Measurements from ENCODE around the gene PROM1. TPM values are rescaled to one million over a fixed set of nuclear protein-coding genes. Genes with fewer than 3 reads are reported as not detected.
A peak's percentile ranks its signal among the peaks of the same experiment; 100 is the strongest.

The PROM1 gene
- 3.5 TPM for total RNA-seq
- long read RNA-seq, partial matches to known transcripts, result 0 of 1 reads
- long read RNA-seq, other reads (novel, unspliced or antisense), result 1 of 1 reads

- intact Hi-C loops (cut with DNase I), result no loop called here
- DNase-seq (ENCODE audit: missing footprints) (no peak), ATAC-seq (peak; percentile 78)
Measured at GRCh38 chr4:16083241-16084191, at the start of gene PROM1. TSS of gene PROM1 (minus strand) at chr4:16084023. CDS start at chr4:16075906, 8,117 bp downstream.

- DNase-seq (ENCODE audit: missing footprints) (no peak), ATAC-seq (no peak)
- intact Hi-C loops (cut with DNase I), result no loop called here
Measured at GRCh38 chr4:16133406-16133805, 49.6 kb upstream of the PROM1 start.

- intact Hi-C loops (cut with DNase I), result no loop called here
- DNase-seq (ENCODE audit: missing footprints) (no peak), ATAC-seq (no peak)
Measured at GRCh38 chr4:16131293-16131692, 47.5 kb upstream of the PROM1 start.

- ATAC-seq, result peak; percentile 77
- DNase-seq (ENCODE audit: missing footprints), result no peak
- intact Hi-C loops (cut with DNase I), result no loop called here
Measured at GRCh38 chr4:16129336-16129735, 45.5 kb upstream of the PROM1 start.

GRCh38 chr4:16126714-16127113, 42.9 kb upstream of the PROM1 start:
- DNase-seq (ENCODE audit: missing footprints) (no peak), ATAC-seq (no peak)
- intact Hi-C loops (cut with DNase I), result no loop called here

- intact Hi-C loops (cut with DNase I), result no loop called here
- peak; percentile 49 for ATAC-seq
- DNase-seq (ENCODE audit: missing footprints), result no peak
Measured at GRCh38 chr4:16125571-16126445, 42.0 kb upstream of the PROM1 start.

- ATAC-seq, result no peak
- no peak for DNase-seq (ENCODE audit: missing footprints)
- intact Hi-C loops (cut with DNase I), result no loop called here
Measured at GRCh38 chr4:16124232-16124631, 40.4 kb upstream of the PROM1 start.

GRCh38 chr4:16123356-16124084, 39.7 kb upstream of the PROM1 start:
- intact Hi-C loops (cut with DNase I), result no loop called here
- ATAC-seq, result no peak
- DNase-seq (ENCODE audit: missing footprints), result no peak

GRCh38 chr4:16122784-16123183, 39.0 kb upstream of the PROM1 start:
- ATAC-seq (no peak), DNase-seq (ENCODE audit: missing footprints) (no peak)
- intact Hi-C loops (cut with DNase I), result no loop called here

GRCh38 chr4:16122308-16122711, 38.5 kb upstream of the PROM1 start:
- ATAC-seq (peak; percentile 35), DNase-seq (ENCODE audit: missing footprints) (no peak)
- intact Hi-C loops (cut with DNase I), result no loop called here

GRCh38 chr4:16120720-16121119, 36.9 kb upstream of the PROM1 start:
- DNase-seq (ENCODE audit: missing footprints) (no peak), ATAC-seq (no peak)
- intact Hi-C loops (cut with DNase I), result no loop called here

- DNase-seq (ENCODE audit: missing footprints), result no peak
- ATAC-seq, result no peak
- intact Hi-C loops (cut with DNase I), result no loop called here
Measured at GRCh38 chr4:16119981-16120380, 36.2 kb upstream of the PROM1 start.

GRCh38 chr4:16118090-16118489, 34.3 kb upstream of the PROM1 start:
- intact Hi-C loops (cut with DNase I), result no loop called here
- ATAC-seq (no peak), DNase-seq (ENCODE audit: missing footprints) (no peak)

- ATAC-seq, result no peak
- no peak for DNase-seq (ENCODE audit: missing footprints)
- intact Hi-C loops (cut with DNase I), result no loop called here
Measured at GRCh38 chr4:16117164-16117563, 33.3 kb upstream of the PROM1 start.

- intact Hi-C loops (cut with DNase I), result no loop called here
- DNase-seq (ENCODE audit: missing footprints), result no peak
- no peak for ATAC-seq
Measured at GRCh38 chr4:16116493-16116990, 32.7 kb upstream of the PROM1 start.

GRCh38 chr4:16116019-16116418, 32.2 kb upstream of the PROM1 start:
- intact Hi-C loops (cut with DNase I), result no loop called here
- DNase-seq (ENCODE audit: missing footprints) (no peak), ATAC-seq (peak; percentile 45)

GRCh38 chr4:16114546-16114945, 30.7 kb upstream of the PROM1 start:
- no peak for DNase-seq (ENCODE audit: missing footprints)
- intact Hi-C loops (cut with DNase I), result no loop called here
- ATAC-seq, result no peak

- intact Hi-C loops (cut with DNase I), result no loop called here
- no peak for DNase-seq (ENCODE audit: missing footprints)
- no peak for ATAC-seq
Measured at GRCh38 chr4:16113741-16114140, 29.9 kb upstream of the PROM1 start.

- intact Hi-C loops (cut with DNase I), result no loop called here
- DNase-seq (ENCODE audit: missing footprints), result no peak
- no peak for ATAC-seq
Measured at GRCh38 chr4:16111533-16111932, 27.7 kb upstream of the PROM1 start.

Data from Right ventricle myocardium inferior (tissue), 1 donor.